Tibial nerve (tissue), 4 donors: ENCODE results near the gene NABP2. TPM values are rescaled to one million over a fixed set of nuclear protein-coding genes. Genes with fewer than 3 reads are reported as not detected.

Experiments used
- DNase-seq, 2 donors: peaks; one replicate each; pipeline ENCODE4 v3.0.0-alpha.2; 2019; ENCODE audit warnings: low spot score in 2 of 2
- H3K27ac ChIP-seq, 4 donors: fragments of 200-600 bp; sonication (generic) in 3 of 4; one replicate each; pipeline ENCODE4 v1.5.1; 2017 to 2019; ENCODE audit warnings: mild to moderate bottlenecking in 1 of 4
- H3K27me3 ChIP-seq, 2 donors: fragments of 200-600 bp; sonication (generic) in 1 of 2; one replicate each; pipeline versions ENCODE4 v1.5.1 to v1.6.0; 2017 to 2019
- H3K36me3 ChIP-seq, 3 donors: fragments of 200-600 bp; sonication (generic); one replicate each; pipeline ENCODE4 v1.5.1; 2018 to 2019
- H3K4me1 ChIP-seq, 4 donors: fragments of 200-600 bp; sonication (generic) in 3 of 4; one replicate each; pipeline ENCODE4 v1.5.1; 2017 to 2019
- H3K4me3 ChIP-seq, 4 donors: fragments of 200-600 bp; sonication (generic) in 3 of 4; one replicate each; pipeline ENCODE4 v1.5.1; 2017 to 2019; ENCODE audit warnings: mild to moderate bottlenecking in 1 of 4, moderate library complexity in 1 of 4
- H3K9me3 ChIP-seq, 4 donors: fragments of 200-600 bp; sonication (generic) in 3 of 4; one replicate each; pipeline ENCODE4 v1.5.1; 2017 to 2019
- EP300 ChIP-seq, 2 donors: sonication (generic); formaldehyde crosslinking; IDR thresholded peaks; one replicate each; pipeline ENCODE4 v1.6.1; 2017; ENCODE audit warnings: antibody characterized with exemption in 2 of 2, mild to moderate bottlenecking in 1 of 2
- POLR2A ChIP-seq, 2 donors: fragments of 450-650 bp; IDR thresholded peaks; one replicate each; pipeline ENCODE4 v1.6.1; 2017; ENCODE audit warnings: antibody characterized with exemption in 2 of 2, mild to moderate bottlenecking in 2 of 2, moderate library complexity in 2 of 2
- WGBS, 2 donors: methylation state at CpG; one replicate each; pipeline ENCODE4 v1.1.5; 2018; 5-methylcytosine and 5-hydroxymethylcytosine counted together
- total RNA-seq, 4 donors: library from RNA; depleted of rRNA; stranded (reverse); fragments of >200 nt; gene quantifications; one replicate each; pipeline ENCODE4 v1.1.0, GENCODE V29; 2016
- TF ChIP-seq, protein P1 (sequence below), 5 experiments: fragments of 200-600 bp in 3 of 5; fragments of 450-650 bp in 2 of 5; sonication (generic) in 3 of 5; IDR thresholded peaks; one replicate each; pipeline ENCODE4 v1.5.1; 2016 to 2019; ENCODE audit warnings: antibody characterized with exemption in 5 of 5, mild to moderate bottlenecking in 3 of 5, moderate library complexity in 2 of 5

NABP2 gene
- total RNA-seq, 4 donors from 2014 or later: 15.1 to 41.7 (median 24.6) TPM

DNA sequence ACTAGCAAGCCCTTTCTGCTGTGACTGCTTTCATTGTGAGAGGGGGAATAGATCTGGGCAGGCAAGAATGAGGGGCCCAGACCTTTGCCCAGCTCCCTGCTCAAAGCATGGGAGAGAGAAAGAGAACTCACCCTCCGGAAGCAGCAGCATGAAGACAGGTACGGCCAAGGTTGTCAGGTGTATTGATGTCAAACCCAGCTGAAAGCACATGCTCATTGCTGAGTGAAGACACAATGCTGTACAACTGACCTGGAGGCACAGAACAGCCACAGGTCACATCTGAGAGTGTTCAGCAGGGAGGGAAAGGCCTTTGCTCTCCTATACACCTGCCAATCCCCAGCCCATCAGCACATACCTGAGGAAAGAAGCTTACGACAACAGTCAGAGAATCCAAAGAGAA lies 28.5 kb downstream of the NABP2 start:
- WGBS, 2 donors: 92% methylated on average over 3 of the region's 3 CpGs
- DNase-seq: no peak
- Histone ChIP-seq H3K36me3 (peaks cover 3 to 89% (median 59%) of the 10 kb centered on the region in 3 donors), H3K9me3 (no peaks in the 10 kb centered on the region), H3K4me1 (peaks cover 0 to 21% (median 14%) of the 10 kb centered on the region in 4 donors), H3K27me3 (no peaks in the 10 kb centered on the region), H3K4me3 (no peak overlapping the region), H3K27ac (no peak overlapping the region)
- TF ChIP-seq EP300 (IDR thresholded peaks at IDR 0.05) (no peak), POLR2A (IDR thresholded peaks at IDR 0.05) (no peak)
- TF ChIP-seq, protein P1, sequence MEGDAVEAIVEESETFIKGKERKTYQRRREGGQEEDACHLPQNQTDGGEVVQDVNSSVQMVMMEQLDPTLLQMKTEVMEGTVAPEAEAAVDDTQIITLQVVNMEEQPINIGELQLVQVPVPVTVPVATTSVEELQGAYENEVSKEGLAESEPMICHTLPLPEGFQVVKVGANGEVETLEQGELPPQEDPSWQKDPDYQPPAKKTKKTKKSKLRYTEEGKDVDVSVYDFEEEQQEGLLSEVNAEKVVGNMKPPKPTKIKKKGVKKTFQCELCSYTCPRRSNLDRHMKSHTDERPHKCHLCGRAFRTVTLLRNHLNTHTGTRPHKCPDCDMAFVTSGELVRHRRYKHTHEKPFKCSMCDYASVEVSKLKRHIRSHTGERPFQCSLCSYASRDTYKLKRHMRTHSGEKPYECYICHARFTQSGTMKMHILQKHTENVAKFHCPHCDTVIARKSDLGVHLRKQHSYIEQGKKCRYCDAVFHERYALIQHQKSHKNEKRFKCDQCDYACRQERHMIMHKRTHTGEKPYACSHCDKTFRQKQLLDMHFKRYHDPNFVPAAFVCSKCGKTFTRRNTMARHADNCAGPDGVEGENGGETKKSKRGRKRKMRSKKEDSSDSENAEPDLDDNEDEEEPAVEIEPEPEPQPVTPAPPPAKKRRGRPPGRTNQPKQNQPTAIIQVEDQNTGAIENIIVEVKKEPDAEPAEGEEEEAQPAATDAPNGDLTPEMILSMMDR (IDR thresholded peaks at IDR 0.05): no peak

DNA sequence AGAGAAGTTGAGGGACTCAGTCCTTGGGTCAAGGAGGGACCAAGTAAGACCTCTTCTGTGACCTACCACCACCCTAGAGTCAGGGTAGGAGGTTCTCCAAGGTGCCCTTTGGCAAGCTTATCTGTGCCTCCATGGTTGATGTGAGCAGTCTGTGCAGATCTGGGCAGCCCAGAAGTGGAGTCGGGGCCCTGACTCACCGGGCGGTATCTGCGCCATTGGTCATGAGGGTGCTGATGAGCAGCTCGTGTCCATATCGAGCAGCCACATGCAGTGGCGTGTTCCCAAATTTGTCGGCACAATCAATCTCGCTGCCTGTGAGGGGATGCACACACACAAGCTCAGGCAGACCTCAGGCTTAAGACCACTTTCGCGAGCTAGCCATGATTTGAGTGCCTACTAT lies 28.9 kb downstream of the NABP2 start:
- no peak overlapping the region for H3K27ac ChIP-seq
- H3K4me3 ChIP-seq: no peak overlapping the region
- peaks cover 3 to 85% (median 55%) of the 10 kb centered on the region in 3 donors for H3K36me3 ChIP-seq
- peaks cover 0 to 22% (median 14%) of the 10 kb centered on the region in 4 donors for H3K4me1 ChIP-seq
- 96 to 97% methylated on average over 11 of the region's 11 CpGs for WGBS, 2 donors
- H3K27me3 ChIP-seq: no peaks in the 10 kb centered on the region
- H3K9me3 ChIP-seq: no peaks in the 10 kb centered on the region
- DNase-seq: no peak
- TF ChIP-seq, protein P1 (IDR thresholded peaks at IDR 0.05): no peak
- TF ChIP-seq POLR2A (IDR thresholded peaks at IDR 0.05): no peak
- no peak for TF ChIP-seq EP300 (IDR thresholded peaks at IDR 0.05)

DNA sequence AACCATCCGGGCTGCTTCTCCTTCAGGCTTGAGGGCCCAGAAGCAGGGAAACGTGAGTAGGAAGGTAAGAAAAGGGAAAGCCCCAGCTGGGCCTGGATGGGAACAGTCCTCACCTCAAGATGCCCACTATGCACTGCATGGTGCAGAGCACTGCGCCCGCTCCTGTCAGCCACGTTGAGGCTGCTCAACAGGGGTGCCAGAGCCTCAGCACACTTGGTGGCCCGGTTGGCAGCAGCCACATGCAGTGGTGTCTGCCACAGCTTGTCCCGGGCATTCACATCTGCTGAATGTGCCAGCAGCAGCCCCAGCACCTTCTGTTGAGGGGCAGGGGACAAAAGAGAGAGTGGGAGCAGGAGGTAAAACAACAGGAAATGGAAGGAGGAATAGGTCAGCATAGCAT lies 31.5 kb downstream of the NABP2 start:
- no peak for DNase-seq
- peaks cover 3 to 59% (median 43%) of the 10 kb centered on the region in 3 donors for H3K36me3 ChIP-seq
- TF ChIP-seq EP300 (IDR thresholded peaks at IDR 0.05) (no peak), POLR2A (IDR thresholded peaks at IDR 0.05) (no peak)
- TF ChIP-seq, protein P1 (IDR thresholded peaks at IDR 0.05): no peak
- no peak overlapping the region for H3K27ac ChIP-seq
- no peaks in the 10 kb centered on the region for H3K27me3 ChIP-seq
- H3K9me3 ChIP-seq: no peaks in the 10 kb centered on the region
- WGBS, 2 donors: 83 to 88% methylated on average over 7 of the region's 7 CpGs
- no peak overlapping the region for H3K4me3 ChIP-seq
- H3K4me1 ChIP-seq: peaks cover 0 to 30% (median 21%) of the 10 kb centered on the region in 4 donors

DNA sequence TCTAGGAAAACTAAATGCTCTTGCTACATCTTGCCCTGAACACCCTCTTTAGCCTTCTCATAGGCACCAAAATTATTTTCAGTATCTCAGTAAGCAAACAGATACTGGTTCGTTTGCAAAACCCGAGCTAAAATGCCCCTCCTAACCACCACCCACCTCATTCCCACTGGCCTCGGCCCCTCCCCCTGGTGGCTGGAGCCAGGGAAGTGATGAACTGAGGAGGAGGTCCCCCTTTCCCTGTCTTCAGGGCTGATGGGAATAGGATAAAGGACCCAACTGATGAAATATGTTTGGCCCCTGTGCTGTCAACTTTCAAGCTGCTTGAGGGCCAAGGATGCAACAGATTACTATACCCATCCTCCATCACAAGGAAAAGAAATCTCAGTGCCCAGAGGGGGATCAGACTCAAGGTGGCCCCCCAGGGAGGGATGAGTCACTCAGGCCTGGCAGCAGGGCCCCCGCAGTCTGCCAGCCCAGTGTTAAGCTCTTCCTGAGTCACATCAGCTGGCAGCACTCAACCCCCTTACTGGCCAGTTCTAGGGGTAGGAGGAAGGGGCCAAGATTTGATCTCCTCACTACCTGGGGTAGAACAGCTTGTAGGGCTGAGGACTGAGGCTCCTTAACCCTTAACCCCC lies 32.3 kb downstream of the NABP2 start:
- peak overlapping the region in 1 of 4 donors; percentile 98 for H3K4me3 ChIP-seq
- WGBS, 2 donors: 25 to 29% methylated on average over 4 of the region's 4 CpGs
- peaks cover 3 to 51% (median 38%) of the 10 kb centered on the region in 3 donors for H3K36me3 ChIP-seq

DNA sequence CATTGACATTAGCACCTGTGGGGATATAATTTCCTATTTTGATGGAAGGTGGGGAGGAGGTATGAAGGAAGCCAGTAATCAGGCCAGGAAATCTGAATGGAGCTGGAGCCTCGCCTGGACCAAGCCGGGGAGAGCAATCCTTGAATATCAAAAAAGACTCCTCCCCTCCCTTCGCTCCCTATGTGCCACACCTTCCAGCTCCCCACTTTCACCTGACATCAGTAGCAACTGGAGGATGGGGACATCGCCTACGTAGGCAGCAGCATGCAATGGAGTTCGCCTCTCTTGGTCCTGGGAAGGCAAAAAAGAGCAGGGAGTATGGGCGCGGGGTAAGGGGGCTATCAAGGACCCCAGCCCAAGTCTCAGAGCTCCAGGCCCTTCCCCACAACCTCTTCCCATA lies 32.9 kb downstream of the NABP2 start:
- DNase-seq: no peak
- Histone ChIP-seq H3K36me3 (peaks cover 3 to 45% (median 33%) of the 10 kb centered on the region in 3 donors), H3K4me3 (peak overlapping the region; percentile 69 to 98 (median 83)), H3K27ac (peak overlapping the region in 3 of 4 donors; percentile 91 to 93 (median 93)), H3K4me1 (peaks cover 0 to 30% (median 21%) of the 10 kb centered on the region in 4 donors), H3K9me3 (no peaks in the 10 kb centered on the region), H3K27me3 (no peaks in the 10 kb centered on the region)
- TF ChIP-seq, protein P1 (IDR thresholded peaks at IDR 0.05): no peak
- TF ChIP-seq POLR2A (IDR thresholded peaks at IDR 0.05): no peak
- TF ChIP-seq EP300 (IDR thresholded peaks at IDR 0.05): no peak
- WGBS, 2 donors: 41 to 47% methylated on average over 8 of the region's 8 CpGs

More for the DNA sequence above, 32.3 kb downstream of the NABP2 start:
- Histone ChIP-seq H3K27ac (peak overlapping the region in 3 of 4 donors; percentile 27 to 93 (median 93)), H3K27me3 (no peaks in the 10 kb centered on the region), H3K9me3 (no peaks in the 10 kb centered on the region), H3K4me1 (peaks cover 0 to 30% (median 21%) of the 10 kb centered on the region in 4 donors)
- DNase-seq: no peak
- TF ChIP-seq, protein P1 (IDR thresholded peaks at IDR 0.05): no peak
- TF ChIP-seq POLR2A (IDR thresholded peaks at IDR 0.05): no peak
- TF ChIP-seq EP300 (IDR thresholded peaks at IDR 0.05): no peak
